Hypothalamus (tissue), 51 donors: ENCODE measurements around the gene SPHK1.

Experiments
- DNase-seq, 51 donors: peaks; one replicate each; lab custom pipeline; 2025; lab: John Stamatoyannopoulos, UW

Gene SPHK1

DNA sequence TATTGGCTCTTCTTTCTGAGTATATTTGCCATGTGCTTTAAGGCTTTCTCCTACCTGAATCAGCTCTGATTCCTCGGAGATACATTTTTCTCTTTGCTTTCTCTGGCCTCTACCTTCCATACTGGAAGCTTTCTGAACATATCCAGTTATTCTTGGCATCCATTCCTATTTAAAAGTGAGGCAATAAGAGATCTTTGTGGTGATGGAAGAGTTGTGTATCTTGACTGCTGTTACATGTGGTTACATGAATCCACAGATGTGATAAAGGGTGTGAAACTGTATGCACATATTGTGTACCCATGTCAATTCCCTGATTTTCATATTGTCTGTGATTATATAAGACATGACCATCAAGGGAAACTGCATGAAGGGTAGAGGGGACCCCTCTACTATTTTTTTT is 44.1 kb downstream of the SPHK1 start:
- DNase-seq: no peak

DNA sequence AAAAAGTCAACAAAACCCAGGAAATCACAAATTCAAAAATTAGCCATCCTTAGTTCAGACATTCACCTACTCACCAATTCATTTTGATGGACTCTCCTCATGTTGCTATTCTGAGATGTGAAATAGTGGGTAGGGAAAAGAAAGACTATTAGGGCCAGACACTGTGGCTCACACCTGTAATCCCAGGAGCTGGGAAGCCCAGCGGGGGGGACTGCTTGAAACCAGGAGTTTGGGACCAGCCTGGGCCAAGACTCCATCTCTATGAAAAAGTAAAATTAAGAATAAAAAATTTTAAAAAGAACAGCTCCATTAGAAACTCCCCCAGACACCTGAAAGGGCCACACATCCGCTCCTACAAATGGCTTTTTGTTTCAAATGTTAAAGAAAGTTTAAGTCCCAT is 47.1 kb downstream of the SPHK1 start:
- DNase-seq: no peak

DNA sequence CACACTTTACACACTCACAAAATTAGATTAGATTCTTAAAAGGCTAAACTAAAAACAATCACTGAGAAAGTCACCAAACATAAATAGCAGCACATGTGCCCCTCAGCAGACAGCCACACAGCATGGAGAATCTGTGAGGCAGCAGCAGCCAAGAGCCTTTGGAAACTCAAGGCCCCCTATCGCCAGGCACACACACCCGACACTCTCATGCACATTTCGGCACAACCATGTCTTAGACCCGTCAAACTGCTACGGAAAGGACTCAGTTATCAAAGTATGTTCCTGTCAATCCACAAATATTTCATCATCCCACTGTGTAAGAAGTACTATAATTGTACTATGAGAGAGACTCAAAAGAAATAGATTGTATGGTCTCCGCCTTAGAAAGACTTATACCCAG is 47.6 kb downstream of the SPHK1 start:
- no peak for DNase-seq

DNA sequence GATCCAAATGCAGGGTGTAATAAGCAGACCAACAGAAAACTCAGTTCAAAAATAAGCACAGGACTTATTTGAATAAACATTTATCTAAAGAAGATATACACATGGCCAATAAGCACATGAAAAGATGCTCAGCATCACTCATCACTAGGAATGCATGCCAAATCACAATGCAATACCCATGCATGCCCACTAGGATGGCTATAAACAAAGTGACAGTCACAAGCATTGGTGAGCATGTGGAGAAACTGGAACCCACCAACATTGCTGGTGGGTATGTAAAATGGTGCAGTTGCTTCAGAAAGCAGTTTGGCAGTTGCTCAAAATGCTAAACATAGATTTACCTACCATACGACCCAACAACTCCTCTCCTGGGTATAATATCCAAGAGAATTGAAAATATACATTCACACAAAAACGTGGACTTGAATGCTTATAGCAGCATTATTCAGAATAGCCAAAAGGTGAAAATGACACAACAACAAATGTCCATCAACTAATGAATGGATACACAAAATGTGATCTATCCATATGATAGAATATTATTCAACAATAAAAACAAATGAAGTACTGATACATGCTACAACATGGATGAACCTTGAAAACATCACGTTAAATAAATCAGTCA is 48.4 kb downstream of the SPHK1 start:
- DNase-seq: no peak

DNA sequence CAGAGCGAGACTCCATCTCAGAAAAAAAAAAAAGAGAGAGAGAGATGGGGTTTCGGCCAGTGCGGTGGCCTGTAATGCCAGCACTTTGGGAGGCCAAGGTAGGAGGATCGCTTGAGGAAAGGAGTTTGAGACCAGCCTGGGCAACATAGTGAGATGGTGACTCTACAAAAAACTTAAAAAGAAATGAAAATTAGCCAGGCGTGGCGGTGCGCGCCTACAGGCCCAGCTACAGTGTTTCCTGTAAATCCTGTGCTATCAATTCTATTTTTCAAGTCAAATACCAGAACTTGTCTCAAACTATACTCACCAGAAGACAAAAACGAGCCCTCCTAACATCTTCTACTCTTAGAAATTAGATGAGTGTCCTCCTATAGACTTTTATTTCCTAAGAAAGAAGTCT is 49.3 kb downstream of the SPHK1 start:
- DNase-seq: no peak

DNA sequence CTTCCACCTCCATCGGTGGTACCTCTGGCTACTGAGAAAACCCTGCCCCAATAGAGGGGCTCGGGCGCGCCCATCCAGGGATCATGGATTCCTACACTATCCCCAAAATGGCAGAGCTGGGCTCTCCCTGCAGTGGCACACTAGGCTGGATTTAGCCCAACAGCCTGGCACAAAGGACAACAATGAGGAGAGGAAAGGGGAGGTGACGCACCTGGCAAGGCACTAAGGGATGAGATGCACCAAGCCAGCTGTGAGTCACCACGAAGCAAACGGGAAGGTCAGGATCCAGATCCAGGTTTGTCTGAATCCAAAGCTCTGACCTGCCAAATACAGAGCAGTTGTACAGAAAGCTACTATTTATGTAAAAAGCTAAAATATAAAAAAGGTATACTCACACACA is 50.5 kb downstream of the SPHK1 start:
- no peak for DNase-seq

DNA sequence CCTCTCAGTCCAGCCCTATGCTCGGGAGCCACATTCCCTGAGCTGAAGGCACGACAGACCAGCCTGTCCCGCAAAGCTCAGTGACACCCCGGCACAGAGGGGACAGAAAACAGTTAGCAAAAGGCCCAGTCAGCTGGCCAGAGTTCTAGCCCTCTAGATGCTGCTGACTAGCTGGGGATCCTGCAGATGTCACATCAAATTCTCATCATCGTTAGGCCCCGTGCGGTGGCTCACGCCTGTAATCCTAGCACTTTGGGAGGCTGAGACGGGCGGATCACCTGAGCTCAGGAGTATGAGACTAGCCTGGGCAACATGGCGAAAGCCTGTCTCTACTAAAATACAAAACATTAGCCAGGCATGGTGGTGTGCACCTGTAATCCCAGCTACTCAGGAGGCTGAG is 51.3 kb downstream of the SPHK1 start:
- no peak for DNase-seq
